SK-N-MC (cell line): ENCODE measurements around the gene NKX1-1.

ENCODE experiments used
- EZH2 ChIP-seq: fragments of 200-600 bp; sonication (generic); IDR thresholded peaks from one replicate; pipeline ENCODE4 v1.6.1; 2017; ENCODE audit warnings: antibody characterized with exemption
- POLR2AphosphoS5 ChIP-seq: IDR thresholded peaks from 2 replicates; pipeline ENCODE4 v1.6.1; 2012; ENCODE audit warnings: mild to moderate bottlenecking, low read depth, low read length, borderline replicate concordance

GRCh38 chr4:1378559-1379231 lies 27.5 kb downstream of the NKX1-1 start:
- TF ChIP-seq EZH2 (no peak), POLR2AphosphoS5 (no peak)
